Neural progenitor cell (in vitro differentiated cells): ENCODE data around the gene IQGAP2. TPM values are rescaled to one million over a fixed set of nuclear protein-coding genes. Genes with fewer than 3 reads are reported as not detected.

Experiments
- DNase-seq: peaks from one replicate; pipeline ENCODE4 v3.0.0-alpha.2; 2016; ENCODE audit warnings: low spot score
- H2AFZ ChIP-seq: fragments of 200-600 bp; sonication (generic); replicated peaks from 2 replicates; pipeline ENCODE4 v1.6.1; 2016; ENCODE audit warnings: antibody characterized with exemption
- H3F3A ChIP-seq: fragments of 200-600 bp; sonication (generic); 2 replicates; pipeline ENCODE4 v1.6.1; 2016; ENCODE audit warnings: antibody characterized with exemption, low read depth
- H3K27ac ChIP-seq: fragments of 200-600 bp; sonication (generic); 2 replicates; pipeline ENCODE4 v1.5.1; 2016; ENCODE audit warnings: mild to moderate bottlenecking
- H3K27me3 ChIP-seq: fragments of 200-600 bp; sonication (generic); 2 replicates; pipeline ENCODE4 v1.6.1; 2016; ENCODE audit warnings: mild to moderate bottlenecking, moderate library complexity
- H3K36me3 ChIP-seq: fragments of 200-600 bp; sonication (generic); 2 replicates; pipeline ENCODE4 v1.5.1; 2016
- H3K4me1 ChIP-seq: fragments of 200-600 bp; sonication (generic); 2 replicates; pipeline ENCODE4 v1.6.1; 2016; ENCODE audit warnings: mixed run types
- H3K4me2 ChIP-seq: fragments of 200-600 bp; sonication (generic); 2 replicates; pipeline ENCODE4 v1.6.1; 2016
- H3K4me3 ChIP-seq: fragments of 200-600 bp; sonication (generic); 2 replicates; pipeline ENCODE4 v1.5.1; 2016
- H3K79me2 ChIP-seq: fragments of 200-600 bp; sonication (generic); 2 replicates; pipeline ENCODE4 v1.6.1; 2016; ENCODE audit warnings: low read depth
- H3K9ac ChIP-seq: fragments of 200-600 bp; sonication (generic); 2 replicates; pipeline ENCODE4 v1.6.1; 2016
- H3K9me3 ChIP-seq: fragments of 200-600 bp; sonication (generic); 2 replicates; pipeline ENCODE4 v1.5.1; 2016; ENCODE audit warnings: low read depth
- H4K20me1 ChIP-seq: fragments of 200-600 bp; sonication (generic); 2 replicates; pipeline ENCODE4 v1.6.1; 2016; ENCODE audit warnings: low read depth
- H3K27ac Mint-ChIP-seq: 3 replicates; pipeline ENCODE4 v1.8.0; 2021; ENCODE audit warnings: mixed read lengths
- H3K27me3 Mint-ChIP-seq: 2 replicates; pipeline ENCODE4 v1.8.0; 2022; ENCODE audit warnings: low read depth, mild to moderate bottlenecking, inconsistent platforms, moderate library complexity, mixed read lengths; ENCODE audit not compliant: insufficient read depth
- H3K36me3 Mint-ChIP-seq: 3 replicates; pipeline ENCODE4 v1.8.0; 2021; ENCODE audit warnings: mixed read lengths
- H3K4me1 Mint-ChIP-seq: 3 replicates; pipeline ENCODE4 v1.8.0; 2021; ENCODE audit warnings: mixed read lengths
- H3K4me3 Mint-ChIP-seq: 3 replicates; pipeline ENCODE4 v1.8.0; 2021; ENCODE audit warnings: mild to moderate bottlenecking, moderate library complexity, mixed read lengths
- H3K9me3 Mint-ChIP-seq: 3 replicates; pipeline ENCODE4 v1.8.0; 2020; ENCODE audit warnings: mixed read lengths
- CTCF ChIP-seq: fragments of 200-600 bp; sonication (generic); IDR thresholded peaks from 2 replicates; pipeline ENCODE4 v1.5.1; 2017; ENCODE audit warnings: antibody characterized with exemption, mild to moderate bottlenecking
- EZH2 ChIP-seq: fragments of 200-600 bp; sonication (generic); IDR thresholded peaks from 2 replicates; pipeline ENCODE4 v1.6.1; 2017; ENCODE audit warnings: antibody characterized with exemption, mild to moderate bottlenecking, moderate library complexity
- EZH2phosphoT487 ChIP-seq: fragments of 200-600 bp; sonication (generic); IDR thresholded peaks from 2 replicates; pipeline ENCODE4 v1.6.1; 2017; ENCODE audit warnings: antibody characterized with exemption
- total RNA-seq: library from RNA; depleted of rRNA; stranded (reverse); fragments of >200 nt; gene quantifications from 2 replicates; pipeline ENCODE4 v1.2.3, GENCODE V29; 2015; ENCODE audit warnings: low replicate concordance

The IQGAP2 gene
- total RNA-seq, 1 donor from 2014 or later, result 37.7 TPM

DNA sequence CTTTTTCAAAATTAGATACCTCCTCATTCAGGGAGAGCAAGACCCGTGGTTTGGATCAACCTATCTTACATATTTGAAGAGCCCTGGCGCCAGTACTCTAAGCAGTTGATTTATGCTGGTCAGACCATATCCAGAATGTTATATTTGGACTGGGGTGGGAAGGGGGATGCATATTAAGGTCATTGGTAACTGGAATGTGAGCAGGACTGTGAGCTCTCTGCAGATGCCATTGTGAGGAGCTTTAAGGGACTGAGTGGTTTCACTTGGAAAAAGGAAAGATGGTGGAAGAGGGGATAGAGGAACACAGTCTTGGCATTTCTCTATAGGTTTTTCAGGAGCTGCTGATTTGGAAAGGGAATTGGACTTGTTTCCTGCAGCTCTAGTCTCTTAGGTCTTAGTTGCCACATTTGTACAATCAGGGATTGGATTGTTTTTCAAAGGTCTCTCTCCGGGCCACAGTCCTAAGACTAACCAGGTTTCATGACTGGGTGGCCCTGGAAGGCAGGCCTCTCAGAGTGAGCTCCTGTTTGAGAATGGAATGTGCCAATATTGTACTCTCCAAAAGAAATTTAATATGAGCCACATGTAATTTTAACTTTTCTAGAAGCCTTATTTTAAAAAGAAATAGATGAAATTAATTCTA, 287.1 kb downstream of the IQGAP2 start:
- no peak for DNase-seq
- Histone ChIP-seq H3K4me1 (no peaks in the 10 kb centered on the region), H3K4me2 (no peak overlapping the region), H3K79me2 (no peaks in the 10 kb centered on the region), H3K36me3 (no peaks in the 10 kb centered on the region), H3K9me3 (no peaks in the 10 kb centered on the region), H3K27me3 (no peaks in the 10 kb centered on the region), H2AFZ (no peak overlapping the region), H3K27ac (no peak overlapping the region), H3K9ac (no peak overlapping the region), H3F3A (no peaks in the 10 kb centered on the region), H4K20me1 (no peaks in the 10 kb centered on the region), H3K4me3 (no peak overlapping the region)
- TF ChIP-seq EZH2 (no peak), EZH2phosphoT487 (no peak), CTCF (no peak)
- Mint-ChIP-seq H3K9me3 (peaks cover 6% of the 10 kb centered on the region), H3K36me3 (peaks cover 21% of the 10 kb centered on the region), H3K4me3 (no peak overlapping the region), H3K27ac (no peak overlapping the region), H3K4me1 (peaks cover 16% of the 10 kb centered on the region), H3K27me3 (no peaks in the 10 kb centered on the region)

- no peaks in the 10 kb centered on the region for H3F3A ChIP-seq
- H3K27me3 ChIP-seq, result no peaks in the 10 kb centered on the region
- no peaks in the 10 kb centered on the region for H3K9me3 ChIP-seq
- H3K4me1 ChIP-seq, result no peaks in the 10 kb centered on the region
- H2AFZ ChIP-seq, result no peak overlapping the region
- H3K9me3 Mint-ChIP-seq, result peaks cover 6% of the 10 kb centered on the region
- no peak overlapping the region for H3K27ac Mint-ChIP-seq
- no peaks in the 10 kb centered on the region for H3K79me2 ChIP-seq
- H3K27ac ChIP-seq, result no peak overlapping the region
- H3K27me3 Mint-ChIP-seq, result no peaks in the 10 kb centered on the region
- H3K36me3 Mint-ChIP-seq, result peaks cover 17% of the 10 kb centered on the region
- H3K4me3 ChIP-seq, result no peak overlapping the region
- no peaks in the 10 kb centered on the region for H4K20me1 ChIP-seq
- no peak overlapping the region for H3K4me3 Mint-ChIP-seq
- no peak for DNase-seq
- TF ChIP-seq EZH2 (no peak), CTCF (no peak), EZH2phosphoT487 (no peak)
- no peaks in the 10 kb centered on the region for H3K36me3 ChIP-seq
- no peak overlapping the region for H3K4me2 ChIP-seq
- peaks cover 16% of the 10 kb centered on the region for H3K4me1 Mint-ChIP-seq
- no peak overlapping the region for H3K9ac ChIP-seq
Observed at GRCh38 chr5:76690704-76691466, 287.8 kb downstream of the IQGAP2 start.

DNA sequence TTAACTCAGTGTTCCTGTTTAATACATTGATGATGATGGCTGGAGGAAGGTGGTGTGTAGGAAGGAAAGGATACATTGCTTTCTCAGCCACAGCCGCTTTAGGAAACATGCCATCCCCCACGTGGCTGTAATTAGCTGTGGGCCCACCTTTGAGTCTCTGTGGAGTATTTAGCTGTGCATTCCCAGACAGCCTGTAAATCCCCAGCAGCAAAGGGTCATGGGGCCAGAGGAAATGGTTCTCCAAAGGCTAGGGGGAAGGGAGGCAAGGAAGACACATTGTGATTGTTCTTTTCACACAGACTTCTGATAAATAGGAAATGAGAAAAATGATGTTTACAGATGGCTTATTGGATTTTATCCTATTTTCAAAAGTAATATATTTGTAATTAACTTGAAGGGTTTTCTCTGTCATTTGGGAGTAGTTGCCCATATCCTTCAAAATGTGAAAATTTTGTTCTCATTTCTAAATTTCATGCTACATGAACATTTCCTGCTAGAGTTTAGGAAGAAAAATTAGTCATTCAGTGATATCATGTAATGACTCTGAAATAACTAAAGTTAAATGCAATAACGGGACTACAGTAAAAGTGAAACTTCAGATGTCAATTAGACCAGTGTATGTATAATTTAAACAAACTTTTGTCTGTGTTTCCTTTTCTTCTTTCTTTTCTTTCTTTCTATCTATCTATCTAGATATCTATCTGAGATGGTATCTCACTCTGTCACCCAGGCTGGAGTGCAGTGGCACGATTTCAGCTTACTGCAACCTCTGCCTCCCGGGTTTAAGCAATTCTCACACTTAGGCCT, 288.6 kb downstream of the IQGAP2 start:
- H3K4me2 ChIP-seq, result no peak overlapping the region
- TF ChIP-seq EZH2, result no peak
- TF ChIP-seq CTCF, result no peak
- TF ChIP-seq EZH2phosphoT487, result no peak
- H3K4me1 Mint-ChIP-seq, result peaks cover 16% of the 10 kb centered on the region
- H3K79me2 ChIP-seq, result no peaks in the 10 kb centered on the region
- H4K20me1 ChIP-seq, result no peaks in the 10 kb centered on the region
- no peak overlapping the region for H3K27ac ChIP-seq
- no peak overlapping the region for H2AFZ ChIP-seq
- no peak overlapping the region for H3K4me3 Mint-ChIP-seq
- H3K9ac ChIP-seq, result no peak overlapping the region
- no peaks in the 10 kb centered on the region for H3K36me3 ChIP-seq
- no peak overlapping the region for H3K4me3 ChIP-seq
- H3K9me3 ChIP-seq, result no peaks in the 10 kb centered on the region
- peaks cover 20% of the 10 kb centered on the region for H3K36me3 Mint-ChIP-seq
- no peaks in the 10 kb centered on the region for H3F3A ChIP-seq
- no peak overlapping the region for H3K27ac Mint-ChIP-seq
- H3K27me3 Mint-ChIP-seq, result no peaks in the 10 kb centered on the region
- no peaks in the 10 kb centered on the region for H3K27me3 ChIP-seq
- H3K9me3 Mint-ChIP-seq, result peaks cover 5% of the 10 kb centered on the region
- H3K4me1 ChIP-seq, result no peaks in the 10 kb centered on the region
- peak; percentile 22 for DNase-seq
